ENCODE measurements around the gene CUZD1. TPM values are rescaled to one million over a fixed set of nuclear protein-coding genes. Genes with fewer than 3 reads are reported as not detected.
A peak's percentile ranks its signal among the peaks of the same experiment; 100 is the strongest.

CUZD1 gene
- total RNA-seq, 1 donor from 2014 or later, result 0.35 TPM

- no peak for DNase-seq (ENCODE audit: extremely low read depth, low read depth, low spot score)
Measured at GRCh38 chr10:122855745-122856144, 10.1 kb upstream of the CUZD1 start.

- DNase-seq (ENCODE audit: extremely low read depth, low read depth, low spot score), result no peak
Measured at GRCh38 chr10:122854648-122855047, 9.0 kb upstream of the CUZD1 start.

- no peak for DNase-seq (ENCODE audit: extremely low read depth, low read depth, low spot score)
Measured at GRCh38 chr10:122853665-122854313, 8.1 kb upstream of the CUZD1 start.

GRCh38 chr10:122852261-122852660 is 6.6 kb upstream of the CUZD1 start:
- no peak for DNase-seq (ENCODE audit: extremely low read depth, low read depth, low spot score)

GRCh38 chr10:122850705-122851640 is 5.3 kb upstream of the CUZD1 start:
- DNase-seq (ENCODE audit: extremely low read depth, low read depth, low spot score), result peak; percentile 72

- no peak for DNase-seq (ENCODE audit: extremely low read depth, low read depth, low spot score)
Measured at GRCh38 chr10:122849900-122850605, 4.4 kb upstream of the CUZD1 start.

- DNase-seq (ENCODE audit: extremely low read depth, low read depth, low spot score), result no peak
Measured at GRCh38 chr10:122849090-122849489, 3.4 kb upstream of the CUZD1 start.

GRCh38 chr10:122847782-122848604 is 2.3 kb upstream of the CUZD1 start:
- DNase-seq (ENCODE audit: extremely low read depth, low read depth, low spot score), result no peak

- no peak for DNase-seq (ENCODE audit: extremely low read depth, low read depth, low spot score)
Measured at GRCh38 chr10:122844146-122844545, 1.5 kb downstream of the CUZD1 start.

GRCh38 chr10:122841569-122841968 is 4.1 kb downstream of the CUZD1 start:
- DNase-seq (ENCODE audit: extremely low read depth, low read depth, low spot score), result no peak

- DNase-seq (ENCODE audit: extremely low read depth, low read depth, low spot score), result no peak
Measured at GRCh38 chr10:122839505-122839904, 6.2 kb downstream of the CUZD1 start.

GRCh38 chr10:122838880-122839279 is 6.8 kb downstream of the CUZD1 start:
- no peak for DNase-seq (ENCODE audit: extremely low read depth, low read depth, low spot score)

GRCh38 chr10:122835908-122836307 is 9.7 kb downstream of the CUZD1 start:
- no peak for DNase-seq (ENCODE audit: extremely low read depth, low read depth, low spot score)

- DNase-seq (ENCODE audit: extremely low read depth, low read depth, low spot score), result no peak
Measured at GRCh38 chr10:122830965-122831353, 14.7 kb downstream of the CUZD1 start.

GRCh38 chr10:122830273-122830964 is 15.2 kb downstream of the CUZD1 start:
- no peak for DNase-seq (ENCODE audit: extremely low read depth, low read depth, low spot score)

GRCh38 chr10:122829454-122829853 is 16.2 kb downstream of the CUZD1 start:
- DNase-seq (ENCODE audit: extremely low read depth, low read depth, low spot score), result no peak

- no peak for DNase-seq (ENCODE audit: extremely low read depth, low read depth, low spot score)
Measured at GRCh38 chr10:122828716-122829255, 16.9 kb downstream of the CUZD1 start.

GRCh38 chr10:122827302-122827701 is 18.4 kb downstream of the CUZD1 start:
- DNase-seq (ENCODE audit: extremely low read depth, low read depth, low spot score), result no peak

- no peak for DNase-seq (ENCODE audit: extremely low read depth, low read depth, low spot score)
Measured at GRCh38 chr10:122822973-122823690, 22.5 kb downstream of the CUZD1 start.
